ENCODE results near the gene PELI1. TPM values are rescaled to one million over a fixed set of nuclear protein-coding genes. Genes with fewer than 3 reads are reported as not detected.

The PELI1 gene, protein sequence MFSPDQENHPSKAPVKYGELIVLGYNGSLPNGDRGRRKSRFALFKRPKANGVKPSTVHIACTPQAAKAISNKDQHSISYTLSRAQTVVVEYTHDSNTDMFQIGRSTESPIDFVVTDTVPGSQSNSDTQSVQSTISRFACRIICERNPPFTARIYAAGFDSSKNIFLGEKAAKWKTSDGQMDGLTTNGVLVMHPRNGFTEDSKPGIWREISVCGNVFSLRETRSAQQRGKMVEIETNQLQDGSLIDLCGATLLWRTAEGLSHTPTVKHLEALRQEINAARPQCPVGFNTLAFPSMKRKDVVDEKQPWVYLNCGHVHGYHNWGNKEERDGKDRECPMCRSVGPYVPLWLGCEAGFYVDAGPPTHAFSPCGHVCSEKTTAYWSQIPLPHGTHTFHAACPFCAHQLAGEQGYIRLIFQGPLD
- 10 to 100 TPM; 13.1 to 25.3 (median 19.0) TPM for polyA plus RNA-seq (ENCODE audit: insufficient read length in 10 of 10)
- long read RNA-seq, donor 1, partial matches to known transcripts, result 0 of 4 reads
- long read RNA-seq, donor 1, other reads (novel, unspliced or antisense), result 0 of 4 reads
- long read RNA-seq, donor 2, transcript PELI1-201 (7 exons, 3,750 nt), result major isoform, 5 of 5 reads
- long read RNA-seq, donor 2, partial matches to known transcripts, result 0 of 5 reads
- long read RNA-seq, donor 2, other reads (novel, unspliced or antisense), result 0 of 5 reads
- long read RNA-seq, donor 3, result 0 reads
- long read RNA-seq, donor 4, result 0 reads
- long read RNA-seq, donor 5, partial matches to known transcripts, result 0 of 4 reads
- long read RNA-seq, donor 5, other reads (novel, unspliced or antisense), result 0 of 4 reads
- long read RNA-seq, donor 6, partial matches to known transcripts, result 0 of 3 reads
- long read RNA-seq, donor 6, other reads (novel, unspliced or antisense), result 0 of 3 reads
- long read RNA-seq, donor 7, partial matches to known transcripts, result 6 of 7 reads
- long read RNA-seq, donor 7, other reads (novel, unspliced or antisense), result 0 of 7 reads
- long read RNA-seq, donor 8, transcript PELI1-201 (7 exons, 3,750 nt), result major isoform, 6 of 6 reads
- long read RNA-seq, donor 8, partial matches to known transcripts, result 0 of 6 reads
- long read RNA-seq, donor 8, other reads (novel, unspliced or antisense), result 0 of 6 reads
- long read RNA-seq, donor 9, result 0 reads

DNA sequence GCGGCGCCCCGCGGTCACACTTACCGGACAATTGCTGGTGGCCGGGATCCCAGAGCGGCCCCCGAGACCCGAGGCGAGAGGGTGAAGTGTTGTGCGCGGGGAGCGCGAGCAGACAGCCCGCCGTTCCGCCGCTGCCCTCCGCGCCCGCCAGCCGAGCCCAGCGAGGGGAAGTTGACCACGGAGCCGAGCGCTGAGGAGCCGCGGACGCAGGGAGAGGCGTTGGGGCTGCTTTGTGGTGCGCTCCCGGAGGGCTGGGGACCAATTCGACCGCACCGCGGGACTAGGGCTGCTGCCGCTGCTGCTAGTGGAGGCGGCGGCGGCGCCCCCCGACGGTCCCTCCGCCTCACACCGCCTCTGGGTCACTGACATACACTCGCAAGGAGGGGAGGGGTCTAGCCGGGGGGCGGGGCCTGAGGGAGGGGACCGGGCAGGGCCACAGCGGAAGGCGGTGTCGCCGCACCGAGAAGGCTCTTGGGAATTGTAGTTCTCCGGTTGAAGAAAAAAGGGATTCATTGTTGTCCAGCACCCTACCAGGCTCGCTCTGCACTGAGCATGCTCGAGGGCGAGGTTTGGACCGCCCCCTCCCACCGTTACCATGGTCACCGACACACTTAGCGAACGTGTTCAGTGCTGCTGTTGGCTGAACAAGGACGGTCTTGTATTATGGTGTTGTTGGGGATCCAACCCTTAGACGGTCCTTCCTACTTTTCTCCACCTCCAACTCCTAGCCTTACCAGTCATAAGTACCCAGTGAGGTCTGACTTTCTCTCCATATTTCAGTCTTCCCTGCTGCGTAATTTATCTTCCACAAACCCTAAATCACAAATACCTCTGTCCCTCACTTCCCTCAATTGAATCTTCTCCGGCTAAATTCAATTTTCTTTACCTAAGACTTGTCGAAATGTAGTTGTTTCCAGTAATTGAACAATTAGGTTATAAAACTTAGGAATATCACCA lies at the start of gene PELI1:
Gene PELI1 (minus strand): TSS at position 364 of the 957 bp plus-strand sequence. CDS start 36,110 bp downstream, outside the sequence.
- peak; percentile 94 to 97 (median 96) for DNase-seq

DNA sequence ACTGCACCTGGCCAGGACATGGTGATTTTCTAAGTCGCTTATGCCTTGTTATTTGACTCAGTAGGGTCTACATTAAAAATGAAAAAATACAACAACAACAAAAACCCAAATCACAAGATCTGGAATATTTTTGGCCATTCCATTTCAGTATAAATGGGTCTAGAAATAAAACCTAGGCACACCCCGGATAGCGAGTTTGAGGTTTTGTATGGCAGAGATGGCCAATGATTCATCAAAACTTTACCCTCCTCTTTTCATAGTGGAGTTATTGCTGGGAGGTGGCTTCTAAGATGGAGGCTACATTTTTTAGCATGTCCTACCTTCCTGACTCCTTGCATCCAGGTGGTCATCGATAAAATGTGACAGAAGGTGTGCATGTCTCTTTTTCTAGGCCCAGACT lies 49.3 kb upstream of the PELI1 start:
- no peak for DNase-seq

DNA sequence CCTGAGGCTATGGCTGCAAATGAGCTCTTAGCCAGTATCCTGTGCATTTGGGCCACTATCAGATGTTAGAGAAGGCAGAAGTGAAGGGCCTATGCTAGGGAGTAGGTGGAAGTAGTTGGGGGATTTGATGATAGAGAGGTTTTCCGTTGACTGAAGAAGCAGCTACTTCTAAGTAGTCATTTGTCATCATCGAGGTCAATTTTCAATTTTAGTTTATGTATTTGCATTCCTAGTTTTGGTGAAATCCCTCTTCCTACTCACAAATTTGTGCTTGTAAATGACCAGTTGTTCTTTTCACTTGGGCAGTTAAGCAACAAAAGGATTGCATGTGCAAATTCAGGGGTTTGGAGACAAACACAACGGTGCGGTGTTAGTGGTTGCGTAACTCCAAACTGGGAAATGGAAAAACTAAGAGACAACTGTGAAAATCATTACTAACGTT lies 48.5 kb upstream of the PELI1 start:
- no peak for DNase-seq

DNA sequence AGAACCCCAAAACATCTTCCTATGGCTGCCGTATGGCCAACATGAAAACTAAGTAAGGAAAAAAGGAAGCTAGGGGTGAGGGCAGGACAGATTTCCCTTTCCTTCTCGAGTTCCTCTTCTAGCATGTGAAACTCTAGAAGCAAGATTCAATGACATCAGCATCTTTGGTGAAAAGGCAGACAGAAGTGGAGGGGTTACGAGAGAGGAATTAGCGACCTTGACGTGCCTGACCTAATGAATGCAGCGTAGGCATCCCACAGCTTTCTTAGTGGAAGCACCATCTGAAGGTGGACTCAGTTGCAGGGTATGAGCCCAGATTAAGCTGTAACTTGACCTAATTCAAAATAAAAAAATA lies 47.9 kb upstream of the PELI1 start:
- peak in 1 of 3 donors; percentile 26 for DNase-seq

DNA sequence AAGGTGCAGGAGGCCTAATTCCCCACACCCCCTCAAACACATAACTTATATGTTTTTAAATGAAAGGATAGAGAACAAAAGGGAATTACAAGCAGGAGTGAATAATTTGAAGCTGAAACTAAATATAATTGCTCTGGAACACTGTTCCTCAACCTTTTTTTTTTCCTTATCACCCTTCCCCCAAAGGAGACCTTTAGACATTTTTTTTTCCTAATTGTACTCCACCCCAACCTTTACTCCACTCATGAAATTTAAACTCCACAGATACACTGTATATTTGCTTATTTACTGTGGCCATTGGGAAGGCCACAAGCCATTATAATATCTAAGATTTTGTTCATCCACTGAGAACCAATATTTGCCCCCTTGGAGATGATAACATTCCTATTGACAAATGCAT lies 45.4 kb upstream of the PELI1 start:
- no peak for DNase-seq

DNA sequence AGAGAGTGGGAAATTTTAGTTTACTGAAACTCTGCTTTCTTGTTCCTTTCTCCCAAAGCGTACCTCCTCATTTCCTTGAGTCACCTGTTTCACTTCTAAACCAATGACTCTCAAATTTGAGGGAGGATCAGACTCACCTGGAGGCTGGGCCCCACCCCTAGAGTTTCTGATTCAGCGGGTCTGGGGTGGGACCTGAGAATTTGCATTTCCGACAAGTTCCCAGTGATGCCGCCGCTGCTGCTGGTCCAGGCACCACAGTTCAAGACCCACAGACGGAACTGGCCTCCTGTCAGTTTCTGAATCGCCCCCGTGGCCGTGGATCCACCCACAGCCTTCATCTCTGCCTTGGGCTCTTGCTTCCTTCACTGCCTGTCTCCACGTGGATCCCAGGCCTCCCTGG lies 44.9 kb upstream of the PELI1 start:
- DNase-seq, result no peak

DNA sequence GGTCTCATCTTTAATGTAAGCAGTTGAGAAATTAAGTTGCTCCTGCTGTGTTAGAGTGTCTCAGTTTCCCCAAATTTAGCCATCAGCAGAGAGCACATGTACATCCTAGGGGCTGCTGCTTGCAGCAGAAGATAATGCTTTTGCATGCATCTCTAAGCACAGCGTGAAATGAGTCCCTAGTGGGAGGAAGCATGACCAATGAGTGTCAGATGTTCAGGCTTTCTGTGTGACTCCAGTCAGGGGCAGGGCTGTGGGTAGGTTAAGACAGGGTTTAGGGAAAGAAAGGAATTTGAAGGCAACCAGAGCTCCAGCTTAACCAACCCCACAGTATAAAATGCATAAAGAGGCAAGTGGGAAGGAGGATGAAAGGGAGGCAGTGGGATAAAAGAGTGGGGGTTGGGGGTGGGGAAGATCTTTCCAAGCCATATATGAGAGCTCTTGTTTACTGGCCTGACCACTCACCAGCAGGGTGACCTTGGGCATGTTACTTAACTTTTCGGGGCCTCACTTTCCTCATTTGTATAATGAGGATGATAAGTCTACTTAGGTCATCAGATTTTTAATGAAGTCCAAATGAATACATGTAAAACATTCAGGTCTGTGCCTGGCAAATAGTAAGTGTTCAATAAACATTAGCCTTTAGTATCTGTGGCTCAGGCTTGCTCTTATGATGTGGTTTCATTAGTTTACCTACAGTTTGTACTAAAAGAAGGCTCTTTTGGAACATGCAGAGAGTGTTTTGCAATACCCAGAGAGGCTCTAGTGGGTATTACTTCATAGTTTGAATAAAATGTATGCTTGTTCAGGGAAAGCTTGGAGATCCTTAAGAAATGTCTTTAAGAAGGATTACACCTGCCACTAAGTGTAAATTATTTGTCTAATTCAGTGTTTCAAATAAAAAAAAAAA lies 42.7 kb upstream of the PELI1 start:
- DNase-seq, result peak in 2 of 3 donors; percentile 19 to 75

DNA sequence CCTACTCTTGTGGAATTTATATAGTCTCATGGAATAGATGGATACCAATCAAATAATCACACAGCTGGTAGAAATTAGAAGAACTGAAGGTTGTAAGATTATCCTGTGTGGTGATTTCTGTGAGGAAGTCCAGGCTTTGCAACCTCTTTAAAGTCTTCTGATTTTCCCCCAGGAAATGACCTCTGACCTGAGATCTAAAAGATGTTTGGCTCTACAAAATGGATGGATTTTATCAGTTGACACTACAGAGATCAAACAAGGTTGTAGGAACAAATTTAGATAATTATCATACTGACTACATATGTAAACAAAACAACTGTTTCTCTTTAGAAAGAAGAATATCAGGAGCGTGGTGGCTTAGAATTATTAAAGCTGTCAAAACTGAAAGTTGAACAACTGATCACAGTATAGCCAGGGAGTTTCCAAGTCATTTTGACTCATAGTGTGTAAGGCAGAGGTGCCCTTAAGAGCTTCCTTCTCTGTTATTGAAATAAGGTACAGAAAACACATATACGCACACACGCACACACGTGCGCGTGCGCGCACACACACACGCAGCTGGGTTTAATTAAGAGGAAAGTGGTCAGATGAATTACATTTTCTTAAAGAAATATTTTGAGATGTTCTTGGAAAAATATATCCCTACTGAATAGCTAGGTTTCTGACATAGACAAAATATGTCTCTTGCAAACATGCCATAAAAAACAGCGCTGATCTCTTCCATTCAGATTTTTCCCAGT lies 35.5 kb upstream of the PELI1 start:
- DNase-seq, result peak in 2 of 3 donors; percentile 66 to 82

DNA sequence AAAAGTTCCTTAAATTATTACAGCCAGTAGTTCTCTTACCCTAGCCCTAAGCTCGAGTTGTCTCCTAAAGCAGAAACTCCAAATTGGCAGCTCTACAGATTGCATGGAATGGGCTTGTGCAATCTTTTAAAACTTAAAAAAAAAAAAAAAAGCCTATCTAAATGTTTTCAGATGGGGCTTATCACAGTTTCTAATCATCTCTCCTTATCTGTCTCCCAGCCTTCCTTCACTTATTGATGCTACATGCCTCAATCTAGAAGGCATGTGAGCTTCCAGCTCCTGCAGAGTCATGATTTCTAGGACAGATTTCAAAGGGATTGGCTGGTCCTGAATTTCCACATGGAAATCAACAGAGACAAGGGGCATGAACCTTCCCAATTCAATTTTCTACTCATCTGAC lies 33.1 kb upstream of the PELI1 start:
- DNase-seq, result peak in 2 of 3 donors; percentile 24 to 48

DNA sequence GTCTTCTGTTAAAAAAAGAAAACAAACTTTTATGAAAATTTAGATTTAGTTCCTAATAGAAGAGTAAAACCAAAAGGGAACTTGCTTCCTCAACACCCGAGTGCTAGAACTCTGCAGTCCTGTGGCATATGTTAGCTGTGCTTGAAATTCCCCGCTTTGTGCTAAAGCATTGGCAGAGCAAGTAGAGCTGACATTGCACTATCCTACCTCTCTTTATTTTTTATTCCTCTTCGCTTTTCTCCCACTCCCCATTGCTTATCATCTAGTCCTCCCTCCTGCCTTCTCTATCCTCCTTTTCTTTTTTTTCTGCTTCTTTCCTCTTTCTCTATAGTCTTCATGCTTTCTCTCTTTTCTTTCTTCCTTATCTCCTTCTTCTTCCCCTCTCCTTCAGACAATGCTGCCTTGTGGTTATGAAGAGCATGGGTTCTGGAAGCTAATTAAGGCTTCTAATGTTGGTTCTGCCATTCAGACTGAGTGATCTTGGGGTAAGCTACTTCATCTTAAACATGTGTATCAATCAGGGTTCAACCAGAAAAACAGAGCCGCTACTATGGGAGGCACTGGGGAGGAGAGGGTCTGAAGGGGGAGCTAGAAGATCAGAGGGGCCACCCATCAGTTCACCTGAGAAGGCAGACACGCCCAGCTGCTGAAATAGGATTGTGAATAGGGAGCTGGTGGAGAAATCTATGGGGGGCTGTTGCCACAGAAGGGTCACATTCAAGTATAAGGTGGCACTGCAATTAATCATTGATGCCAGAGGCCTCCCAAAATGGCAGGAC lies 31.4 kb upstream of the PELI1 start:
- no peak for DNase-seq

DNA sequence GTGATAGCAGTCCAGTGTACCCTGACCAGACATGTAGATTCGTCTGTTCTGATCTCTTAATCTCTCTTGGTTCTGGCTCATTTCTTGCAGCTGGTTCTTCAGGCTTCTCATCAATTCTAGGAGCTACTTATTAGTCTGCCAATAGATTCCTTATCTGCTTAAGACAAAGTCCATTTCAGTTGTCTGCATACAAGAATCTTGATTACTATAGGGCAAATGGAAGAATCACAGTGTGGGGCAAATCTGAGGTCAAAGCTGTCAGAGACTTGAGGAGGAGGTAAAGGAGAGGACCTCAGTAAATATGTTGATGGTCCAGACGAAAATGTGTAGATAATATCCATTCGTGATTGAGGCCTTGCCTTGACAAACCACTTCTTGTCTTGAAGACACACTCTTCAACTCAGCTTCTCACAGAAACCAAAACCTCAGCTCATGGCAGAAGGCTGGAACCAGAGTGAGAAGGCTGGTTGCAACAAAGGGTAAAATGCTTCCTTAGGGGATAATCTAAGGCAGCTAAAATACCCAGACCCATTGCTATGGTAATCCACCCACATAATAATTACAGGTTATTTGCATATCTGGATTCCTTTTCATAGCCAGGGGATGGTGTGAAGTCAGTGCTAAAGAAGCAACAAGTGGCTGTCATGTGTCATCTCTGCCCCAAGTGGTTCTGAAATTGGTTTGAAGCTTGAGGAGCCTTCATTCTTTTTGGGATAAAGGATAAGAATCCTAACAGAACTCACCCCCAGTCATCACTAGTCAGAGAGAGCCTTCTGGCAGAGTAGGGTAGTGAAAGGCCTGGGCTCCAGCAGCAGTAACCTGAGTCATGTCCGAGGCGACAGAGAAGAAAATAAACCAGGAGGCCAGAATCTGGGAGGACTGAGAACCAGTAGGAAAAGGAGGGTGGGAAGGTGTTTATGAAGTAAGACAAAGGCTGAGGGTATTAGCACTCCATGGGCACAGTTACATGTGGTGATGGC lies 29.2 kb upstream of the PELI1 start:
- DNase-seq, result no peak

DNA sequence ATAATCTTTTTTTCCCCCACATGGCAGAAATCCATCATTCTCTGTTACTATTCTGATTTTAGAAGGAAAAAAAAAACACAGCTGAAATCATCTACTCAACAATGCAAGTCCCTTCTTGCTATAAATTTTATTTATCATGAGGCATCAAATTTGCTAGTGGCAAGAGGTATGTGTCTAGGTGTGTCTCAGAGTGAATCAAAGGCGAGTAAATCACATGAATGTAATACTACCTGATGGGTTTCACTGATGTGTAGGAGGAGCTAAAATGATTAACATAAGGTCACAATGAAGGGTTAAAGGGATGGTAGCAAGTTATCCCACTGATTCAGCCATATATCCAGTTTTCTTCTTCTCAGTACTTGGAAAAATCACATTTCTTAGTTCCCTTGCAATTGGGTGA lies 24.5 kb upstream of the PELI1 start:
- no peak for DNase-seq

DNA sequence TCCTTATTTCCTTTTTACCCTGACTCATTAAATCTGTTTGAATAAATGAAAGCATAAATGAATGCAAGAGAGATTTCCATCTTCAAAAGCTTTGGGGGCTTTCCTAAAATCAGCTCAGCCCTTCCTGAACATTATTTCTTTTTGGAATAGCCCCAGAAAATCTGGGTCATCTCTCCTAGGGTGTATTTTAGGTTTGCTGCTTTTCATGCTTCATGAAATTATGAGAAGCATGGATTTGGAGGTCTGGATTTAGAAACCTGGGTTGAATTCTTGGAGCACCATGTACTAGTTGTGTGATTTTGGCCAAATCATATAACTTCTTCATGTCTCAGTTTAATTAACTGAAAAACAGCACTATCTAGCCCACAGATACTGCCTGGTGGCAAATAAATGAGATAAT lies 24.0 kb upstream of the PELI1 start:
- no peak for DNase-seq

DNA sequence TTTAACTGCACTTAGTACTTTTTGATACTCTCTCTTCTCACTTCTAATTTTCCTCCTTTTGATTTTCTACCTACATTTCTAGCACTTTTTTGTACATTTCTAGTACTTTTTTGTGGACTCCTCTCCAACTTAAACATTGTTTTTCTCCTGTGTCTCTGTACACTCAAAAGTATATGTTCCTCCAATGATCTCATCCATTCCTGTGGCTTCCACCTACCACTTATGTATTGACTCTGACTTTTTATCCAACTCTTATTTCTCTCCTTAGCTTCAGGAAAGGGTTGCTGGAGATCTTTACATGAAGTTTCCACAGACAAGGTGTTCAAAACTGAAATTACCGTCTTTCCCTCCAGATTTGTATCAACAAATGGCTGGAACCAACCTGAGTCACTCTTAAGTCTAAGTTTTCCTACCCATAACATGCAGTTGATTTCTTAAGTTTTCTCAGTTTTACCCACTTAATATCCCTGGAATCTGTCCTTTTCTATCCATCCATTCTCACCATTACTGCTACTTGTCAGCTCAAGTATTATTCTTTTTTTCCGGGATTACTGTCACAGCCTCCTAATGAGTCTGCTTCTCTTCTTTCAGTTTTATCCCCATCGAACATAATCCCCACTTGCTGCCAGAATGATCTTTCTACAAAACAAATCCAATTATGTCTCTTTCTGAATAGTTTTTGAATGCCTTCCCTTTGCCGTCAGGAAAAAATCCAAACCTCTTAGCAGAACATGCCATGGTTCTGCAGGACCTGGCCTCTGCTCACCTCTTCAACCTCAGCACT lies 22.6 kb upstream of the PELI1 start:
- no peak for DNase-seq

DNA sequence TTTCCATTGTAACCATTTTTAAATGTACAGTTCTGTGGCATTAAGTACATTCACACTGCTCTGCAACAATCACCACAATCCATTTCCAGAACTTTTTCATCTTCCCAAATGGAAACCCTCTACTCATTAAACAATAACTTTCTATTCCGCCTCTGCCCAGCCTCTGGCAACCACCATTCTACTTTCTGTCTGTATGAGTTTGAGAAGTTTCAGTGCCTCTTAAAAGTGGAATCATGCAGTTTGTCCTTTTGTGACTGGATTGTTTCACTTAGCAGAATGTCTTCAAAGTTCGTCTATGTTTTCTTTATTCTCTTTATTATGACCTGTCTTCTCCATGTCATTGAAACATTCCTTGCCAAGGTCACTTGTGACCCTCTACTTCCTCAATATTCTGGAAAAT lies 22.0 kb upstream of the PELI1 start:
- DNase-seq, result no peak

DNA sequence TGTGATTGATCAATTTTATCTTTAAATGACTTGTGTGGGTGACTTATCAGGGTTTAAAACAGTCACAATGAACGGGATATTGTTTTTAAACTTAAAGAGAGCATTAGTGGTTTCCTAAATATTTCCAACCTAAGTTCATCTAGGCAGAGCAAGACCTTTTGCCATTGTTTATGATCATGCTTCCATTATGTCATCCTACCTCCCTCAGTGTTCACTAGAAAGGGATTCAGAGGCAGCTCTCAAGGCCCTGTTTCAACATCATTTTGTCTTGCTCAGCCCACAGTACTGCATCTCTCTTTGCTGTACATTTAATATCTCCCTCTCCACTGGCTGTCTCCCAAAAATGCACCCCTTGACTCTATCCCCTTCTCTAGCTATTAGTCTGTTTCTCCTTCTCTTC lies 21.5 kb upstream of the PELI1 start:
- no peak for DNase-seq

Data from muscle of back (tissue), 13 donors.